Natural killer cell treated with Interleukin-12 subunit alpha and Interleukin-12 subunit beta and Interleukin-15 and Interleukin-18, amount 100 ng/mL, for 72 hours (primary cell): ENCODE measurements around the gene PDE7B. TPM values are rescaled to one million over a fixed set of nuclear protein-coding genes. Genes with fewer than 3 reads are reported as not detected.
A peak's percentile ranks its signal among the peaks of the same experiment; 100 is the strongest.

ENCODE experiments used
- ATAC-seq, 2 donors: fragments of 150-1000 bp; cut with Tn5 transposase in 1 of 2; sonication (Bioruptor Pico), chemical (Tn5 transposase) in 1 of 2; 2 replicates each; pipeline ENCODE4 v1.10.0; 2021
- DNase-seq: peaks from one replicate; pipeline ENCODE4 v3.0.0; 2022; ENCODE audit warnings: low spot score
- H3K27ac Mint-ChIP-seq, 2 donors: 1 replicate in 1 of 2; 2 replicates in 1 of 2; pipeline ENCODE4 v1.8.0; 2022; ENCODE audit warnings: mixed read lengths in 2 of 2, mild to moderate bottlenecking in 1 of 2, moderate library complexity in 1 of 2
- H3K27me3 Mint-ChIP-seq, 2 donors: 1 replicate in 1 of 2; 2 replicates in 1 of 2; pipeline ENCODE4 v1.8.0; 2022; ENCODE audit warnings: mixed read lengths in 2 of 2
- H3K36me3 Mint-ChIP-seq: one replicate; pipeline ENCODE4 v1.8.0; 2022; ENCODE audit warnings: mixed read lengths
- H3K4me1 Mint-ChIP-seq, 2 donors: 1 replicate in 1 of 2; 2 replicates in 1 of 2; pipeline ENCODE4 v1.8.0; 2022; ENCODE audit warnings: low read depth in 2 of 2, mixed read lengths in 2 of 2, mild to moderate bottlenecking in 1 of 2
- H3K4me3 Mint-ChIP-seq: one replicate; pipeline ENCODE4 v1.8.0; 2022; ENCODE audit warnings: mixed read lengths
- H3K9me3 Mint-ChIP-seq: 2 replicates; pipeline ENCODE4 v1.8.0; 2022; ENCODE audit warnings: mixed read lengths
- total RNA-seq, 2 donors: library from RNA; stranded (reverse); gene quantifications; one replicate each; pipeline ENCODE4 v1.2.3, GENCODE V29; 2022

Gene PDE7B
- under 1 TPM in 1 of 2 donors, not detected in 1; 0.14 TPM for total RNA-seq

DNA sequence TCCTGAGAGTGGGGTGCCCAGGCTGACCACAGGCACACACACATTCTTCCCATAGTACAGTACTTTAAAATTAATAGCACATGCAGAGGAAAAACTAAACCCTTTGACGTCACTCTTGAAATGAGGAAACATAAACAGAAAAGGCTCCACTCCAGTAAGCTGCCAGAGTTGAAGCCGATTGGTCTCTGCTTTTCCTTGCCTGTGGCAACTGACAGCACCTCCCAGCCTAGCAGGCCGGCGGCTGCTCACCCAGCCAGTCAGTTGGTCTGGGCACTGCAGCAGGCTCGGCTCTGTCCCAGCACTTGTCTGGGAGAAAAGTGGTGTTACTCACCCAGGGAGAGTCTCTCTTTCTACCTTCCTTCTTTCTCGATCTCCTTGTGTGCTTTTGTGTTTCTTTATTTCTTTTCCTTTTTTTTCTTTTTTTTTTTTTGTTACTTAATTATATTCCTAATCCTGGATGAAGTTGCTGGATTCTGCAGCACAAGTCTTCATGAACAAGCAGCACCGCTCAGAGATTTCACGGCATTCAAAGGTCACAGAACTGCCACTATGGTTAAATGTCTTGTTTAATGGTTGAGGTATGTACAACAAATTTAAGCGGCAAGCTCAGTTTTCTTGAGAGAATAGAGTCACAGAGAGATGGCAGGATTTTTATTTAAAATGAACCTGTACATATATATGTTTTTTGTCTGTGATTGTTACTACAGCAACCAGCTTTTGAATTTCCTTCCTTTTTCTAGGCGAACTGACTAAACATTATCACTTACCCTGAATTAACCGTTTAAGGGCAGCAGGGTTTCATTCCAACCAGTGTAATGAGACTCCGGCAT, at the start of gene PDE7B:
TSS of gene PDE7B (plus strand) at position 260 of the 830 bp plus-strand sequence.
- Mint-ChIP-seq H3K36me3 (no peaks in the 10 kb centered on the region), H3K4me1 (peaks cover 5 to 11% of the 10 kb centered on the region in 2 donors), H3K4me3 (peak within 1 kb of the TSS; percentile 41), H3K9me3 (no peaks in the 10 kb centered on the region), H3K27me3 (peaks cover 0 to 4% of the 10 kb centered on the region in 2 donors), H3K27ac (peak within 1 kb of the TSS in 1 of 2 donors; percentile 38)
- DNase-seq (no peak), ATAC-seq (peak; percentile 77 to 78)

DNA sequence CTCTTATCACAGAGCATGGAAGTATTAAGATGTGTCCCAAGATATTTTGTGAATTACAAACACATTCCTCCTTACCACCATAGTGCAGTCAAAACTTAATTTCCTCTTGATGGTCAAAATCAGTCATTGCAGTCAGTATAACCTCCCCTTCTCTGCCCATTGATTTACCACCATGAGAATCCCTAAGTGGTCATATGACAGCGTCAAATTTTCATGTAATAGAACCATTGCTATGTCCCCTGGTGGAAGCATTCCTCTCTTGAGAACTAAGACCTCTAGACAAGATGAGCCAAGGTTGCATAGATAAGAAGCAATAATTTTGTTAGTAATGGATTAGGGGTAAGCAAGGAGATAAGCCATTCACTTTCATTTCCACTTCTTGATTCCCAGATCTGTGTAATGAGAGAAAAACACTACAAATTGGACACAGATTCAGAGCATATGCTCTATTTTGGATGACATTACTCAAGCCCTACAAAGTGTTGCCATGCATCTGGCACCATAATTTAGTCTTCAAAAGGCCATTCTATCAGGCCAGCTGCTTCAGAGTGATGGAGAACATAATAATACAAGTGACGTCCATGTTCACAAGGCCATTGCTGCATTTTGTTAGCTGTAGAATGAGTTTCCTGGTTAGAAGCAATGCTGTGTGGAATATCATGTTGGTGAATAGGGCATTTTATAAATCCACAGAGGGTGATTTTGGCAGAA, 49.6 kb upstream of the PDE7B start:
- ATAC-seq: no peak
- no peaks in the 10 kb centered on the region for H3K36me3 Mint-ChIP-seq

DNA sequence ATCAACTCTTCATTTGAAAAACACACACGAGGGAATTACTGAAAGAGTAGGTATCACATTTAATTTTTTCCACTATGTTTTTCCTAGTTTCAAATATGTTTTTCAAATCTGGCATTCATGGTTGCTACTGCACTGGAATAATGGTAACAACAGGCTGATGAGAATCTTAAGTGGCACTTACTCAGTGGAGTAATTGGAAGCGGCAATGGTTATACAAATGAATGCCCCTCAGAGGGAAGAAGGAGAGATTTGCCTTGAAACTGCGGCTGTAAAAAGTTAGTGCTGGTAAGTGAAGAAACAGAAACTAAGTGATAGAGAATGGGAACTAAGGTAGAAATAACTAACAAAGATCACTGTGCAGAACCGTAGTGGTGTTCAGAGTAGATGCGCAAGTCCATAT, 41.0 kb upstream of the PDE7B start:
- Mint-ChIP-seq H3K9me3 (no peaks in the 10 kb centered on the region), H3K27me3 (no peaks in the 10 kb centered on the region)
- no peak for ATAC-seq

More for the DNA sequence above, 49.6 kb upstream of the PDE7B start:
- H3K27ac Mint-ChIP-seq: no peak overlapping the region
- no peaks in the 10 kb centered on the region for H3K27me3 Mint-ChIP-seq
- no peaks in the 10 kb centered on the region for H3K4me1 Mint-ChIP-seq
- H3K4me3 Mint-ChIP-seq: no peak overlapping the region
- DNase-seq: no peak
- no peaks in the 10 kb centered on the region for H3K9me3 Mint-ChIP-seq

GRCh38 chr6:135811170-135811569, 40.3 kb upstream of the PDE7B start:
- DNase-seq (no peak), ATAC-seq (no peak)
- H3K4me1 Mint-ChIP-seq: no peaks in the 10 kb centered on the region
- H3K4me3 Mint-ChIP-seq: no peak overlapping the region
- no peaks in the 10 kb centered on the region for H3K27me3 Mint-ChIP-seq
- H3K27ac Mint-ChIP-seq: no peak overlapping the region
- H3K9me3 Mint-ChIP-seq: no peaks in the 10 kb centered on the region
- no peaks in the 10 kb centered on the region for H3K36me3 Mint-ChIP-seq

More for the DNA sequence above, 41.0 kb upstream of the PDE7B start:
- Mint-ChIP-seq H3K4me3 (no peak overlapping the region), H3K27ac (no peak overlapping the region), H3K36me3 (no peaks in the 10 kb centered on the region), H3K4me1 (no peaks in the 10 kb centered on the region)
- DNase-seq: no peak

- Mint-ChIP-seq H3K27me3 (no peaks in the 10 kb centered on the region), H3K27ac (no peak overlapping the region)
- ATAC-seq: no peak
Observed at GRCh38 chr6:135811644-135812526, 39.6 kb upstream of the PDE7B start.

DNA sequence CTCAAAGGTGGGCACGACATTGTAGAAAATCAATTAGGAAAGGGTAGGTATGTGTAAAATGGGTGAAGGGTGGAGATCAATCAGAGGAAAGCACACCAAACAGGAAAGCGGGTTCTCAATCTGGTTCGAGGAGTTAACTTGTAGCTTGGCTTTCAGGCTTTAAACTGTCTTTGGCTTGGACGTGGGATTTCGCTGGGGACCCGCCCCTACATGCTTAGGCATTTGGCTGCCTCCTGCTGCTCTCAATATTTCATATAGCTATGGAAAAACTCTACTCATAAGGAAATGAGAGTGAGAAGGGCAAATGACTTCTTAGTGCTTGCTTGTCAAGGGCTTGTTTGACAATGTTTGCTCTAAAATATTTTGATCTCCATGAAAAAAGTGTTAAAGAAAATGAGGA, 38.1 kb upstream of the PDE7B start:
- no peak for ATAC-seq
- H3K9me3 Mint-ChIP-seq: no peaks in the 10 kb centered on the region
- no peak overlapping the region for H3K27ac Mint-ChIP-seq
- no peaks in the 10 kb centered on the region for H3K36me3 Mint-ChIP-seq
- DNase-seq: no peak
- no peaks in the 10 kb centered on the region for H3K4me1 Mint-ChIP-seq
- no peak overlapping the region for H3K4me3 Mint-ChIP-seq
- H3K27me3 Mint-ChIP-seq: no peaks in the 10 kb centered on the region

More at GRCh38 chr6:135811644-135812526, 39.6 kb upstream of the PDE7B start:
- Mint-ChIP-seq H3K4me3 (no peak overlapping the region), H3K36me3 (no peaks in the 10 kb centered on the region), H3K9me3 (no peaks in the 10 kb centered on the region), H3K4me1 (no peaks in the 10 kb centered on the region)
- DNase-seq: no peak

DNA sequence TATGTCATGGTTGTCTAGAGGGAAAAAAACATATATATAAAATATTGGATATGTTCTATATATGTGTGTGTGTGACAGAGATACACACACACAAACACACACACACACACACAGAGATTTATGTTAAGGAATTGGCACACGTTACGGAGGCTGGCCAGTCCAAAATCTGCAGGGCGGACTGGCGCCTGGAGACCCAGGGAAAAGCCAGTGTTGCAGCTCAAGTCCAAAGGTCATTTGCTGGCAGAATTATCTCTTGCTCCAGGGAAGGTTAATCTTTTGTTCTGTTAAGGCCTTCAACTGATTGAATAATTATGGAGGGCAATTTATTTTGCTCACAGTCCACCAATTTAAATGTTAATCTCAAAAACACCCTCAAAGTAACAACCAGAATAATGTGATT, 37.5 kb upstream of the PDE7B start:
- ATAC-seq (no peak), DNase-seq (no peak)
- Mint-ChIP-seq H3K4me3 (no peak overlapping the region), H3K36me3 (no peaks in the 10 kb centered on the region), H3K27ac (no peak overlapping the region), H3K4me1 (no peaks in the 10 kb centered on the region), H3K27me3 (no peaks in the 10 kb centered on the region), H3K9me3 (no peaks in the 10 kb centered on the region)

GRCh38 chr6:135815216-135815615, 36.3 kb upstream of the PDE7B start:
- no peak for ATAC-seq
- no peak overlapping the region for H3K27ac Mint-ChIP-seq
- no peak overlapping the region for H3K4me3 Mint-ChIP-seq
- no peaks in the 10 kb centered on the region for H3K36me3 Mint-ChIP-seq
- no peaks in the 10 kb centered on the region for H3K9me3 Mint-ChIP-seq
- no peaks in the 10 kb centered on the region for H3K27me3 Mint-ChIP-seq
- no peaks in the 10 kb centered on the region for H3K4me1 Mint-ChIP-seq
- no peak for DNase-seq

DNA sequence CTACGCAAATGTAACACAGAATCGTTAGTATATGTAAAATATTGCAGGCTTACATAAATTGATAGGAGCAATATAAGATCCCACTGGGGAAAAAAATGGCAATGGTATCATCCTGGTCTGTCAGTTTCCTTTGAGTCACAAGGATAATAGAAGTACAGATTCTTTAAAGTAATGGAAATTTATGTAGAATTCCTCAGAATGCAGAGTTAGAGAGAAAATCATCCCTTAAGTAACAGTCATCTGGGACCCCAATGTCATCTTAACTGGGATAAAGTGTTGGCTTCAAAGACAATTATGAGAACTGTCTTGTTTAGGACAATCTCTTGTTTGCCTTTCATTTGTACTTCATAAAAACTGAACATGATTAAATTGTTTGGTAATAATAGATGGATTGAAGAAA, 34.5 kb upstream of the PDE7B start:
- H3K27me3 Mint-ChIP-seq: peaks cover 0 to 2% of the 10 kb centered on the region in 2 donors
- ATAC-seq (no peak), DNase-seq (no peak)
- H3K36me3 Mint-ChIP-seq: no peaks in the 10 kb centered on the region
- H3K9me3 Mint-ChIP-seq: no peaks in the 10 kb centered on the region
- H3K4me3 Mint-ChIP-seq: no peak overlapping the region
- no peaks in the 10 kb centered on the region for H3K4me1 Mint-ChIP-seq
- no peak overlapping the region for H3K27ac Mint-ChIP-seq

- ATAC-seq (no peak), DNase-seq (no peak)
Observed at GRCh38 chr6:135819665-135820064, 31.8 kb upstream of the PDE7B start.

DNA sequence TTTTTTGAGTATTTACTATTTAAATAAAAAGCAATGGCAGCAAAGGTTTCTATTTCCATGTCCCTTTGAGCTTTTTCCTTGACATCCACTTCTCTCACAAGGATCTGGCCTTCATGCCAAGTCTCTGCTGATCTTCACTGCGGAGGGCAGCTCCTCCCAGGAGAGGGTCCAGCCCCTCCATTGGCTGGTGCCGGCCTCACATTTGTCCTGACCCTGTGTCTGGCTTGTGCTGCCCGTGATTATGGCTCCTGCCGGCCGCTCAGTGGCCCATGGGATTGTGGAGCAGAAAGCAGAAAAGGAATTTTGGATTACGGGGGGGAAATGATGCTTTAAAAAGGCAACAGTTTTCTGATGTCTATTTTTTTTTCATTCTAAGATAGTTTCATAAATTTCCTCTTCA, 31.2 kb upstream of the PDE7B start:
- no peaks in the 10 kb centered on the region for H3K9me3 Mint-ChIP-seq
- ATAC-seq: no peak
- DNase-seq: no peak
- H3K36me3 Mint-ChIP-seq: no peaks in the 10 kb centered on the region
- H3K27ac Mint-ChIP-seq: no peak overlapping the region
- H3K4me1 Mint-ChIP-seq: no peaks in the 10 kb centered on the region
- H3K4me3 Mint-ChIP-seq: no peak overlapping the region
- H3K27me3 Mint-ChIP-seq: peaks cover 0 to 2% of the 10 kb centered on the region in 2 donors

More at GRCh38 chr6:135819665-135820064, 31.8 kb upstream of the PDE7B start:
- Mint-ChIP-seq H3K27ac (no peak overlapping the region), H3K4me1 (no peaks in the 10 kb centered on the region), H3K4me3 (no peak overlapping the region), H3K27me3 (peaks cover 0 to 2% of the 10 kb centered on the region in 2 donors), H3K36me3 (no peaks in the 10 kb centered on the region), H3K9me3 (no peaks in the 10 kb centered on the region)

DNA sequence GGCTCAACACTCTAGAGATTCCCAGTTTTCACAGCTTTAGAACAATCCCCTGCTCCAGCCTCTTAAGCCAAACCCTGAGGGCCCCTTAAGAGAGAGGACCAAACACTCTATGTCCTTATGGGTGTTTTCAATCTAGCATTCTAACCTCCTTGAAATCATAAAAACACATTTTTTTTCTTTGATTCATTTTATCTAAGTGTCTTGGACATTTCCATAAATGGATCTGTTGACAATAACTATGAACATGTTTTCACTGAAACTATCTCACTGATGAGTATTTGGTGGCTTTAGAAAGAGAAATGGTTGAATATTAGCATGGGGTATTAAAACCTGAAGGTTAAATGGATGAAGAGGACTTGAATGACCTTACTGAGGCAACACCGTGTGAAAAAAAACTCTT, 27.6 kb upstream of the PDE7B start:
- Mint-ChIP-seq H3K36me3 (no peaks in the 10 kb centered on the region), H3K27ac (no peak overlapping the region)

DNA sequence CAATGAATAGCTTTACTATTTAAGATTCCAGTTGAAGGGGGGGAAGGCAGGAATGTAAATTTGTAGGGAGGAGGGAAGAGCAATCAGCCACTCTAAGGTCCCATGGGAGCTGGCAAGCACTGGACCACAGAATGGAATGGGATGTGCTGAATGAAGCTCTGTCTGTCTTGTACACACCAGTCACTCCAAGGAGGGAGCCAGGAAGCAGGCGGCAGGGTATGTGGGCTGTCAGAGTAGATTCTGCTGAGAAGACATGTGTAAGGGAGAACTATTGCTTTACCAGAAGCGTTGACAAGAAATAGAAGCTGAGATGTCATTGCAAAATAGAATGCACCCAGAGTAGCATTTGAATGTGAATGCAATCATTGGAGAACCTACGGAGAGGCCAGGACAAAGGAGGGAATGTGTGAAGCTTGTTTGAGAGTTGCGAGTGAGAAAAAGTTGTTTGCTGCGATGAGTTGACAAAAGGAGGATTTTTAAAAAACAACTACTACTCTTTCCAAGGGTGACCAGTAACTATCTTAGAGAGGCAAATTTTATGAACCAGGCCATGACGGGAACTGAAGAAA, 25.2 kb upstream of the PDE7B start:
- no peak overlapping the region for H3K4me3 Mint-ChIP-seq
- no peaks in the 10 kb centered on the region for H3K36me3 Mint-ChIP-seq
- DNase-seq (no peak), ATAC-seq (no peak)
- no peaks in the 10 kb centered on the region for H3K4me1 Mint-ChIP-seq
- no peaks in the 10 kb centered on the region for H3K9me3 Mint-ChIP-seq
- peaks cover 2 to 7% of the 10 kb centered on the region in 2 donors for H3K27me3 Mint-ChIP-seq
- H3K27ac Mint-ChIP-seq: no peak overlapping the region

More for the DNA sequence above, 27.6 kb upstream of the PDE7B start:
- Mint-ChIP-seq H3K4me1 (no peaks in the 10 kb centered on the region), H3K4me3 (no peak overlapping the region), H3K9me3 (no peaks in the 10 kb centered on the region), H3K27me3 (peaks cover 2 to 7% of the 10 kb centered on the region in 2 donors)
- no peak for DNase-seq
- no peak for ATAC-seq
